AG08395 (cell line): ENCODE data around the gene VSX1.

Source experiments
- DNase-seq: peaks from one replicate; pipeline ENCODE4 v3.0.0; 2012; ENCODE audit warnings: mixed read lengths, low spot score

Gene VSX1

DNA sequence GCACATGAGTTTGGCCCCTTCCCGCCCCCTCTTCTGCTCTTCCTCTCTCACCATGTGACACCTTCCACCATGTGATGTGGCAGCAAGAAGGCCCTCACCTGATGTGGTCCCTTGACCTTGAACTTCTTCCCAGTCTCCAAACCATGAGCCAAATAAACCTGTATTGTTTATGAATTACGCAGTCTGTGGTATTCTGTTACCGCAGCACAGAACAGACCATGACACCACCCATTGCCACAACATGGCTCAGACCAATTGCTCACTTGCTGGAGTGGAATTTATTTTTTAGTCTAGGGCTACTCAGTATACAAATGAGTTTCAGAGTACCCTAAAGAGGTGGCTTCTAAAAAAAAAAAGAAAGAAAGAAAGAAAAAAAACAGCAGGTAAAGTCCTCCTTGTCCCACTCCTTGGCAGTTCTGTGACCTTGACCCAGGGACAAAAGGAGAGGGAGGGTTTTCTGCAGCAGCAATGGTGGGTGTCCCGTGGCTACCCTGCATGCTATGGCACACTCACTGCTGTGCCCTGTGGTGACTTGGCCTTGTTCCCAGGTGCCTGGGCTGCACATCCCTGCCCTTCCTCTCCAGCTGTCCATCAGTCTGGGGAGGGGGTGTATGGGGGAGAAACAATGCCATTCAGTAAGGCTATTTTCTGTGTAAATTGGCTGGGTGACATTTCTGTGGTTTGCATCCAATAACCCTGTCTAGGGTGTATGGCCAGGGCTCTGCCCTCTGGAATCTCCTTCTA, 5.4 kb upstream of the VSX1 start:
- DNase-seq, result no peak

DNA sequence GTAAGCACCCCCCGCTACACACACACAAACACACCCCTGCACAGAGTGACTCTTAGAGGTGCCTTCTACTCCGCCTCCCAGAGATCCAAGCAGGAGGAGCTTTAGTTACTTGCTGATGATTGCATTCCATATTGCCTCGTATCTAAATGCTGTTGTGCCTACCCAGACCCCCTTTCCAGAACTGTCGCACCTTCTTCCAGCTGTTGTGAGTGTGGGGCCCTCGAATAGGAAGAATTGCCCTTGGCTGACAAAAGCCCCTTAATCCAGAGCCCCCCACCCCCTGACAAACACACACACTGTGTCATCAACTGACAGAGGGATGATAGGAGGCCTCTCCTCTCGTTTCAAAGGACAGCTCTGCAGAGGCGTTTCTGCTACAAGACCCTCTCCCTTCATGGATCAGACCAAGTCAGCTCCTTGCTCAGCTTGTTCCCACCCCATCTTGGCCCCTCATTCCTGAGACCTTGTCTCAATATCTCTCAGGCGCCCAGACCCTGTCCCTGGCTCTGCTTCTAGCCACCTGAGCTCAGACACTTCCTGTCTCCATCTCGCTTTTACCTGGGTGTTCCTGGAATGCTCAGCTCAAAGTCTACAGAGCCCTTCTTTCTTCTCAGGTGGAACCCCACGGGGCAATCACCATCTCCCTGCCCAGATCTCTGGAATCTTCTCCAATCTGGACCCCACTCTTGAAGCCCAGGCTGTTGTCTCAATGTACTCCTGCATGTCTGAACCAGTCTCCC, 4.0 kb upstream of the VSX1 start:
- DNase-seq, result no peak

DNA sequence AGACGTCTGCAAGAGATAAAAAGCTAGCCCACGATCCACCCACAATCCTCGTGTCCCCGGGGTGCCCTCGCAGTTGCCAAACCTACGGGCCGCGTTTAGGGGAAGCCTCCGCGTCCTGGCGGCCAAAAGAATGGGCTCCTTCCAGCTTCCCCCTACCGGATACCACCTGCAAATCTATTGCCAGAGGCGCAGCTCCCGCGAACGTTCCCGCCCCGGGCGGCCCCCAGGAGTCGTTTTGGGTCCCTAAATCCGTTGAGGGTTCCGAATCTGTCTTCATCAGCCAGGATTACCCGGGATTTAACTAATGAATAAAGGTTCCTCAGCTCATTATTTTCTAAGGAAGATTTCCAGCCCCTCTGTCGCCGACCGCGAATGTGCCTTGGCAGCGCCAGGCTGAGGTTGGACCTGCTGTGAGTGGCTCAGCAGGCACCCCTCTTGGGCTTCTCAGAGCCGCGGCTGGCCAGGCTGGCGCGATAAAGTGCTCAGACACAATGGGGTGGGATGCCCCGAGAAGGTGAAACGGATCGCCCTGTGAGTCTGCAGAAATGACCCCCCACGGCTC, 2.8 kb upstream of the VSX1 start:
- no peak for DNase-seq

DNA sequence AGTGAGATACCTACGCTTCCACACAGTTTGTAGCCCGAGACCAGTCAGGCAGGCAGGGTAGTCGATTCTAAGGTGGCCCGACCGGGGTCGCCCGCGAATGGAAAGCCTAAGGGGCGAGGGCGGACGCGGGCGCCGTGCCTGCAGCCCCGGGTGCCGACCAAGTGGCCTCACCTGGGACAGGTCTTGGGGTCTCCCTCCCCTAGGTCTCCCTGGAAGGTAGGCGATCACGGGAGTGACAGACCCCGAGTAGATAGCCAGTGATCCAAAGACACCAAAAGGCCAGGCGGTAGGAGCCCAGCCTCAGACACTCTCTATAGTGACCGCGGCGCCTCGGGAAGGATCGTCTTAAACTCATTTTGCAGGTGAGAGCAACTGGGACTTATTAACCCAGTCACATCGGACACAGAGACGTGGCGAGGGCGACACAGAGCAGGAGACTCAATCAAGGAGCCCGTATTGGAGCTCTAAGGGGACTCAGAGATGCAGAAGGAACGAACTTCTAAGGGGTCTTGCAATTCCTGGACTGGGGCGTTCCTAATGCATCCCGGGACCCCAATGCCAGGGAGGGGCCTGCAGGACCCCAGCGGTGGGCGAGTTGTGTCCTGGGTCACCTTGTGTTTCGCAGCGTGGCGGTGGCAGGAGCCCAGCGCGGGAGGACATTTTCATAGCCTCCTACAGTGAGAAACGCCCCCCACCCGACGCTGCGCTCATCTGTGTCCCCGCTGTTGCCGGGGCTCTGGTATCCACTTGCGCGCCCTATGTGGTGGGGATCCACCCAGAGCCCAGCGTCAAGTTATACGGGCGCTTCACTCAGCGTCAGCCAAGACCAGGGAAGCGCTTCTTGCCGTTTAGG, 2.1 kb upstream of the VSX1 start:
- no peak for DNase-seq

DNA sequence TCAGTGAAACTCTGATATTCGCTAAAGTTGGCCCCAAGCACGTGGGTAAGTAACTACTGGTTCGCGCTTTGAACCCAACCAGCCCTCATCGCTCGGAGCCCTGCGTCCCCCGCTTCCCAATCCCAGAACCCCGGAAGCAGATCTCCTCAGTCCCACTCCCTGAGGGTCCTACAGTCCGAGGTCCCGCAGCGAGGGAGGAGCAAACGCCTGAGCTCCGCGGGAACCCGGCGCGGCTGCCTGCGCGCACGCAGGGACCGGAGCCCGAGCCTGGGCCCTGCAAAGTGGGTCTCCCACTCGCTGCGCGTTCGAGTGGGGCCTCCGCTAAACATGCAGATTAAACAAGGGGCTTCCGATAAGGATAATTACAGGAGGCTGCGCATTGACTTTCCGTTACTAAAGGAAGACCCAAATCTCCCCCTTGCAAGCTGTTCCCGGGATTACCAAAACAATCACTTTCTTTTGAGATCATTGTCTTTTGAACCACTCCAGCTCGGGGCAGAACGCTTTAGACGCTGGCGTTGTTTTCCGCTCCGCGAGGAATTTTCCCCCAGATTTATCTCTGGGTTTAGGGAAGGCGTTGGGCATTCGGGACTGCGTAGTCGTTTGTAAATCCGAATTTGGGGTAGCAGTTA, 1.3 kb upstream of the VSX1 start:
- no peak for DNase-seq

DNA sequence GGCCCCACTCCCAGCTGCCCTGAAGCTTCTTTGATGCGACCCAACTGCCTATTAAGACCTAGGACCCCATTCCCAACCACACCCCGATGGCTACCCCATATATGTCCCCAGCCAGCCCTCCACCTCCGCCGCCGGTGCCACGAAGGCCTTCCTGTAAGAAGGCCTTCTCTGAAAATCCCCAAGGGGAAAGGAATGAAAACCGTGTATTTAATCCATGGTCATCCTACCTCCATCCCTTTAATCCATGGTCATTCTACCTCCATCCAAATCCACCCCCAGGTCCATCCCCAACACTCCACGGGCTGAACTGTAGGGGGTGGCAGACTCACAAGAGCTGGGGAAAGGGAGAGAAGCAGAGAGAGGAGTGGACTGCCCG, 545 bp upstream of the VSX1 start:
- DNase-seq, result no peak

DNA sequence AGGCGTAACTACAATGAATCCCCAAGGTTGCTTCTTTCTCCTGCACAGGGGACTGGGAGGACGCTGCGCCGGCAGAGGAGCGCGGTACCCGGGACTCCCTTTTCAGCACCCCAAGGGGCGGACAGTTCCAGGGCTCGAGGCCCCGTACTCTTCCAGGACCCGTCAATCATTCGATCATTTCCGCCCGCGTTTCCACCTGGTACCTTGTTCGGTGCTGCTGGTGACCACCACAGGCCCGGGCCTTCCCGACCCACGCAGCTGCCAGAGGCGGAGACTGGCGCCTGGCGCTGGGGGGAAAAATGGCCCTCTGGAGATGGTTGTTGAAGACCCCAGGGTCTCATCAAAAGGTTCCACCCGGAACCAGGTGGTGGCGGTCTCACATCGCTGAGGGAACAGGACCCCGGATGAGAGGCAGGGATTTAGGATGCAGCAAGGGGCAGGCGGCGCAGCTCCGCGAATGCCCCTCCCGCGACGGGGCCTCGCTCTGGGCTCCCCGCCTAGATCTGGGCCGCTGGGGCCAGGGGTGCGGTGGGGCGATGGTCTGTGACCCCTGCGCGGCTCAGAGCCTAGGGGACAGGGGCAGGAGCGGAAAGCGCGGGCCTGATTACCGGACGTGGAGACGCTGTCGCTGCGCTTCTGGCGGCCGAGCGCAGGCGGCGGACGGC, 744 bp downstream of the VSX1 start:
- peak; percentile 43 for DNase-seq

DNA sequence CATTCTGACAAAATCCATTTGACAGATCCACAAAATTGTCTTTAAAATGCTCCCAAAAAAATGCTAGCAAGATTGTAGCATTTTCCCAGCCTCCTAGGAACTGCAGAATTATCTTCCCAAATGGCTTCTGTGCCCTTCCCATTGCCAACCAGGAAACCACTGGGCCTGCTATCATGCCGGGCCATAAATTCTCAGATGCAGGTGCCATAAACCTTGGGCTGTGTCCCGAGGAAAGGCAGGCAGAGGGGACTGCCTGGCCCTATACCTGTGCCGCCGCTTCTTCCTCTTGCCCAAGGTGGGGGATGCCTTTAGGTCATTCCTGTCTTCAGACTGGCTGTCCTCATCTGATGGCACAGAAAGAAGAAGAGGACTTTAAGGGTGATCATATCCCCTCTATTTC, 2.8 kb downstream of the VSX1 start:
- no peak for DNase-seq

DNA sequence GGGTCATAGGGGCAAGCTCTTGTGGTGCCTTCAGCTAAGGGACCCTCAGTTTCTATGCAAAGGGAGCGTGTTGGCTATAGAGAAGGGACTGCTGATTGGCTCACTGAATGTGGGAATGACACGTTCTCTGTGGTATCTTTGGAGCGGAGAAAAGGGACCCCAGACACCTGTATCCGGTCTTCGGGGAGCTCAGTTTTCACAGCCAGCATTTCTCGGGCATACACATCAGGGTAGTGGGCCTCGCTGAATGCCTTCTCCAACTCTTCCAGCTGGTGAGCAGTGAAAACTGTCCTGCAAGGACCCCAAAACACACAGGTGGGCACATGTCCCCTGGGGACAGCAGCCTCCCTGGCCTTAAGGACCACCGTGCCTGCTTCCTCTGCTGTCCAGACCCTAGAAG, 3.3 kb downstream of the VSX1 start:
- no peak for DNase-seq

DNA sequence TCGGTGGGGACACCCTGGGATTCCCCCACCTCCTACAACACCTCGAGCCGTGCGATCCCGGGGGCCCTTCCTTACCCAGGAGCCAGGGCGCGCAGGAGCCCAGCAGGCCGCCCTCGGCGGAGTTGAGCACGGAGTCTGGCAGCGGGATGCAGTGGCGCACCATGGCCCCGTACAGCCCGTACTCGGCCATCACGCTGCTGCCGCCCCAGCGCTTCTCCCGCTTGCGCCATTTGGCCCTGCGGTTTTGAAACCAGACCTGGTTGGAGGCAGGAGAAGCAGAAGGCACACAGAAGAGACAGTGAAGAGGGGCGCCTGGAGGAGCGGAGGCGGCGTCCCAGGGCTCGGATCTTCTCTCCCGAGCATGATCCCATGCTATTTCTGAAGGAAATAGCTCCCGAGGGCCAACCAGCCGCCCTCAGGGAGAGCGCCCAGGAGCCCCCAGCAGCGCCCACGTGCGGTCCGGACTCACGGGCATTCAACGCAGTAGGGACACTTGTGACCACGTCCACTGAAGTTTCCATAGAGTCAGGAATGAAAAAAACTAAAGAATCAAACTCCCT, 4.3 kb downstream of the VSX1 start:
- DNase-seq, result peak; percentile 38

DNA sequence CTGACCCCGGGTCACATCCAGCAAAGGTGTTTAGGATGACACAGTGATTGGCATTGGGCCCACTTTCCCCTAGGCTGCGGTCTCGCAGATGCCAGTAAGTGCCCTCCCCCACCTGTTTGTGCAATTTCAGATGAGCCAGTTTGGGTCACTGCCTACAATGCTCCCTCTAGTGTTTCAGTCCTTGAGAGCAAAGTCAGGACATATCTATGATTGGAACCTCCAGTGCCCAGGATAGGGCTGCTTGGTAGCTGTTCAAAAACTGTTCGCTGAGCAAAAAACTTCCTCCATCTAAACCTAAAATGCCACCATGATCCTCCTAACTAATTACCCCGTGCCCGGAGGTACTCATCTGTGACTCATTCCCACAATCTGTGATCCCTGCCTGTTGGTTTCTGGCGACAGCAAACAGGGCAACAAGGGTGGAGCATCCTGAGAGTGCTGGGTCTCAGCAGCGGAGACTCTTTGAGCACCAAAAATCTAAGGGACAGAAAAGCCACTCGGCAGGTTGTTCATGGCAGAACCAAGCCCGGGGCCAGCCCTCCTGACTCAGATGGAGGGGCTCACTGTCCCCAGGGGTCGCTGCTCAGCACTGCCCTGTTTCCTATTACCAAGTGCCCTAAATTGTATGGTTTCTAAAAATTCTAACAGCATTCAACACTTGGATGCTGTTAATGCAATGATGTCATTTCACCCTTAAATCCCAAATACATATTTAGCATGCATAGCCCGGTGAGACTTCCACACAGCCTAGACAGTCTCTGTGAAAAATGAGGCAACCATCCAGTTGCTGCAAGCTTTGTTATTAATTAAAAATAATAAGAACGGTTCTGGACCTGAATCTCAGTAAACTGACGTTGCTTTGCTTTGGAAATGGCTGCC, 5.0 kb downstream of the VSX1 start:
- peak; percentile 46 for DNase-seq

DNA sequence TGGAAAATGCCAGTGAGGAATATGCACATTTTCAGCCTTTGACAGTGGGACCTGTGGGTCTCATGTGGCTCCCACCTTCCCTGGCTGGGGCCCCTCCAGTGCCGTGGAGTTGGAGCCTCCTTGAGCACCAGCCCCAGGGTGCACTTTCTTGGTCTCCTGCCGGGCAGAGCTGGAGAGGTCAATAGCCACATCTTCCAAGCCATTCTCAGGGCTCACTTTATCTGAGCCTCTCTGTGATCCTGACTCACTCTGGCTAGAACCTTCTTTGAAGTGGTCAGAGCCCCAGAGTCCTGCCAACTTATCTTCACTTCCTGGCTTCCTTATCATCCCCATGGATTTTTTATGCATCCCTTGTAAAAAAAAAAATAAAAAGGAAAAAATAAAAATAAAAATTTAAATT, 5.7 kb downstream of the VSX1 start:
- DNase-seq, result no peak

DNA sequence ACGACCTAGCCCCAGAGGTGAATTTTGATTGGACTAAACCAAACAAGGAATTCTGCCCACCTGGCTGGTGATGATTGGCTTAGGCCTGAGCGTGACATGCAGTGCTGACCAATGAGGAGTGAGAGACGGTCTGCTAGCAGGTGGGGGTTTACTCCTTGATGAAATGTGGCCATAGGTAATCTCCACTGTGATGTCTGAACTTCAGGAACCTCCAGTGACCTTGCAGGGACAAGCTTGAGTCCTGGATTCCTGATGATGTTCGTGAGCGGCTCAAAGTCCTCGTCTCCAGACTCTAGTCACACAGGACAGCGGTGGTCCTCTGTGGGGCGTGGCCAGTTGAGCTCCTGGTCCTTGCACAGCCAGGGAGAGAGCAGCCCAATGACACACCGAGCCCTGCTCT, 8.4 kb downstream of the VSX1 start:
- no peak for DNase-seq

DNA sequence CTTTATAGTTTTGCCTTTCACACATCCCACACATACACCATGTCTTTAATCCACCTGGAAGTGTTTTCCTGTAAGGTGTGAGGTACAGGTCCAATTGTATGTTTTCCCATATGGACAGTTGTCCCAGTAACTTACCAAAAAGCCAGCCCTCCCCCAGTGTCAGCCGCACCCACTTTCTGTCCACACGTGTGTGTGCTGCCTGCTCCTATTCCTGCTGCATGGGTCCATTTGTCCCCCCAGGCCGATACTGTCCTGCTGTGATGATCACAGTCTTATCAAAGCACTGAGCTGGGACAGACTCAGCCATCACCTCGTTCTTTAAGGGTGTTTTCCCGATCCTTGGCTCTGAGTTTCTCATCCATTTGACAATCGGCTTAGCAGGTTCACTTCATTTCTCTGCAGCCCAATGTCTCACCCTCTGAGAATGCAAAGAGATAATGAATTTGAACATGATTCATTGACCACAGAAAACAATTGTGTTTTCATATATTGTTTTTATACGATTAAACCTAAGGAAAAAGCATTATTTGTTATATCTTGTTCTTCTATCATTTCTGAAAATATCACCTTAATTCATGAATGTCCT, 9.6 kb downstream of the VSX1 start:
- DNase-seq, result no peak

DNA sequence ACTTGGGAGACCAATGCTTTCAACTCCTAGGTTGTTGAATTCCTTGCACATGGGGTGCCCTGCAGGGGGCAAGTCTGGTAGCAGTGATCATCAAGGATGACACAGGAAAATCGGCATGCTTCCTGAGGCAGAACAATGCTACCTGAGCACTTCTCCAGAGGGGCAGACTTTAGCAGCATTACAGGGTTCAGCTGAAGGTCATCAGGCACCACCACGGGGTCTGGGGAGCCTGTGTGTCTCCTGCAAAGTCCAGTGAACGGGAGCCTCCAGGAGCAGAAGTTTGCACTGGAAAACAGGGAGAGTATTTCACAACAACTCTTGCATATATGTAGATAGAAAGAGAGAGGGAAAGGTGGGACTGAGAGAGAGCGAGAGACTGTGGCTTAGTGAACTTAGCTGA, 10.2 kb downstream of the VSX1 start:
- no peak for DNase-seq

DNA sequence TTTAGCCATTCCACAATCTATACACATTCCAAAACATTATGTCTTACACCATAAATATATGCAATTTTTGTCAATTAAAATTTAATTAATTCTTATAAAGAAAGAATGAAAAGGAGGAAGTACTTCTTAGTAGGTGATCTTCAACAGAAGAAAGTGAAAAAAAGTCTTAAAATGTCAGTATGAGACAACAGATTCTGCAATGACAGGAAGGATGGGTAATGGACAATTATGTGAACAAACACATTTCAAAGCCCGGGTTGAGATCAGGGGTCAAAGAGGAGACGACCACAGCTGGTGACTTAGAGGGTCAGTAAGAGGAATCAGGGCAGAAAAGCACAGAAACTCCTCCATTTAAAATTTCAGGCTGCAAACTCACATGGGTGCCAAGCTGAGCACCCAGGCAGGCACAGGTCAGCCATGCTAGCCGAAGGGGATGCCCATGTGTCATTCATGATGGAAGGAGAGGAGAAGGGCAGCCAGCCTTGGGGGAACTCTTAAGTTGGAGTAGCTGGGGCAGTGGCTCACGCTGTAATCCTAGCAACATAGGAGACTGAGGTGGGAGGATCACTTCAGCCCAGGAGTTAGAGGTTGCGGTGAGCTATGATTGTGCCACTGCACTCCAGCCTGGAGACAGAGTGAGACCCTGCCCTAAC, 11.0 kb downstream of the VSX1 start:
- no peak for DNase-seq

DNA sequence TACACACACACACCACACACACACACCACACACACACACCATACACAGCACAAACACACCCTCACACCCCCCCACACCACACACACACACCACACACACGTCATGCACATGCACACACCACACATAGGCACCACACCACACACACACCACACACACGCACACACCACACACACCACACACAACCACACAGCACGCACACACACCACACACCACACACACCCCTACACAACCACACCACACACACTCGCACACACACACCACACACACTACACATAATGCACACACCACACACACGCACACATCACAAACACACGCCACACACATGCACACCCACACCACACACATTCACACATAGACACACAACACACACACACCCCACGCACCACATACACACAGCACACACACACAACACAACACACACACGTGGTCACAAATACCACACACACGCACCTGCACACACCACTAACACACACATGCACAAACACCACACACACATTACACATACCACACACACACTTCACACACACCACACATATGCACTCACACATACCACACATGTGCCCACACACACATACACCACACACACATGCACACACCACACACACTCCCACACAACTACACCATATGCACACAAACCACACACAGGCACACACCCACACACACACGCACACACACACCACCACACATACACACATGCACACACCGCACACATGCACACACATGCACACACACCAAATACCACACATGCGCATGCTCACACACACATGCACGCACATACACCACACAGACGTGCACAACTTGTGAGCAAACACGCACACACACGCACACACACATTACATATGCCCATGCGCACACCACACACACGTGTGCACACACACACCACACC, 14.6 kb downstream of the VSX1 start:
- no peak for DNase-seq

DNA sequence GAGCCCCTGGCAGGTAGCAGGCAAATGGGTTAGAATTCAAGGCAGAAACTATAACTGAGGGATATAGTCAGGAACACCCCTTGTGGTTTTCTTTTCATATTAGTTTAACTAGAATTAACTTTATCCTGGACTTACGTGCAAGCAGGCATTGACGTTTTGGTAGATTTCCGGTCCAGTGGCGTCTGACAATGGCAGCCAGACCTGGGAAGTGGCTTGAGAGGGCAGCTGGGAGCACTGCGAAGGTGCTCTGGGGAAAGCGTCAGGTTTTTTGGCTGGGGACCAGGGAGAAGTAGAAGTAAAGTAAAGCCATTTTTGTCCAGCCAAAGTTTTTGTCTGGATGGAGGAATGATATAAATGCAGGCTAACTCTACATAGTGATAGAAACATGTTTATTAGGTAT, 15.6 kb downstream of the VSX1 start:
- DNase-seq, result no peak
